Measurements from ENCODE around the gene NTRK3. TPM values are rescaled to one million over a fixed set of nuclear protein-coding genes. Genes with fewer than 3 reads are reported as not detected.

NTRK3 gene
- total and polyA plus RNA-seq, 10 donors, result 0.33 to 6.6 (median 2.1) TPM

DNA sequence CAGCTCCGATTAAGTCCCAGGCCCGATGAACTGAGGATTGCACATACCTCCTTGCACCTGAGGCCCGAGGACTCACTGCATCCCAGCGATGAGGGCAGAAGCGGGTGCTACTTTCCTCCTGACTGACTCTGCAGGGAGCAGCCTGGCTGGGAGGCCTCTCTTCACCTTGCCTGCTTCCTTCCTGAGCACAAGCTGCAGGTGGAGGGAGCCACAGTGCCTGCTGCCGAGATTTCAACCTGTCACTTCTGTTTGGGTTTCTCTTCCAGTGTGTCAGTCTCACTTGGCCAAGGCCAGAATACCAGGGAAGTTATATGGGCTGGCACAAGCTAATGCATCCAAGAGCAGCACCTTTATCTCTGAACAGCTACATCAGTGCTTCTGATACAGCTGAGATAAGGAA lies 185.4 kb downstream of the NTRK3 start:
- no peaks in the 10 kb centered on the region for H3K9me3 ChIP-seq
- TF ChIP-seq POLR2AphosphoS5 (IDR thresholded peaks at IDR 0.05) (no peak), POLR2A (IDR thresholded peaks at IDR 0.05) (no peak)
- TF ChIP-seq, protein P1, sequence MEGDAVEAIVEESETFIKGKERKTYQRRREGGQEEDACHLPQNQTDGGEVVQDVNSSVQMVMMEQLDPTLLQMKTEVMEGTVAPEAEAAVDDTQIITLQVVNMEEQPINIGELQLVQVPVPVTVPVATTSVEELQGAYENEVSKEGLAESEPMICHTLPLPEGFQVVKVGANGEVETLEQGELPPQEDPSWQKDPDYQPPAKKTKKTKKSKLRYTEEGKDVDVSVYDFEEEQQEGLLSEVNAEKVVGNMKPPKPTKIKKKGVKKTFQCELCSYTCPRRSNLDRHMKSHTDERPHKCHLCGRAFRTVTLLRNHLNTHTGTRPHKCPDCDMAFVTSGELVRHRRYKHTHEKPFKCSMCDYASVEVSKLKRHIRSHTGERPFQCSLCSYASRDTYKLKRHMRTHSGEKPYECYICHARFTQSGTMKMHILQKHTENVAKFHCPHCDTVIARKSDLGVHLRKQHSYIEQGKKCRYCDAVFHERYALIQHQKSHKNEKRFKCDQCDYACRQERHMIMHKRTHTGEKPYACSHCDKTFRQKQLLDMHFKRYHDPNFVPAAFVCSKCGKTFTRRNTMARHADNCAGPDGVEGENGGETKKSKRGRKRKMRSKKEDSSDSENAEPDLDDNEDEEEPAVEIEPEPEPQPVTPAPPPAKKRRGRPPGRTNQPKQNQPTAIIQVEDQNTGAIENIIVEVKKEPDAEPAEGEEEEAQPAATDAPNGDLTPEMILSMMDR (IDR thresholded peaks at IDR 0.05 in 8 of 11, conservative IDR thresholded peaks at IDR 0.05 in 3 of 11), result no peak
- DNase-seq, result no peak
- intact Hi-C loops (cut with DNase I; ENCODE audit: low total_unique reads), result no loop called here
- no peak overlapping the region for H3K4me3 ChIP-seq
- no peaks in the 10 kb centered on the region for H3K36me3 ChIP-seq
- 68 to 76% (median 73%) methylated on average over 5 to 6 of the region's 6 CpGs for WGBS, 5 donors
- no peak overlapping the region for H3K27ac ChIP-seq
- H3K27me3 ChIP-seq (replicated peaks in 1 of 7), result peaks cover 0 to 7% (median 0%) of the 10 kb centered on the region in 7 donors
- H3K4me1 ChIP-seq, result no peaks in the 10 kb centered on the region

DNA sequence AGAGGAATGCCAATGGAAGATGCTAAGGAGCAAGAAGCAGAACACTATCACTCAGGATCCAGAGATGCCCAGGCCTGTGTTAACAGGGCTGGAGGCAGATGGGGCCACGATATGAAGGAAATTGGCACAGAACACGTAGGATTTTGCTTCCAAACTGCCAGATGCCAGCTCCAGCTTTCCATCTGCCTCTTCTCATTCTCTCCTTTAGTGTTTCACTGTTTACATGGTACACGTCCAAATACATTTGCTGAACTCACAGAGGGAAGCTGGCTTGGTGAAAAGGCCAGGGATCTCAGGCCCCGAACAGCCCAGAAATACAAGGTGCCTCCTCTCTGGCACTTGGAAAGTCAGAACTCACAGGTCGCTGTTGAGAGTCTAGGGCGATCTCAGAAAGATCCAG lies 187.0 kb downstream of the NTRK3 start:
- WGBS, 5 donors, result 72 to 78% (median 74%) methylated on average over 6 of the region's 6 CpGs
- no peak for TF ChIP-seq POLR2A (IDR thresholded peaks at IDR 0.05)
- no peak for TF ChIP-seq POLR2AphosphoS5 (IDR thresholded peaks at IDR 0.05)
- TF ChIP-seq, protein P1 (IDR thresholded peaks at IDR 0.05 in 8 of 11, conservative IDR thresholded peaks at IDR 0.05 in 3 of 11), result no peak
- Histone ChIP-seq H3K4me1 (no peaks in the 10 kb centered on the region), H3K27ac (no peak overlapping the region), H3K4me3 (no peak overlapping the region), H3K36me3 (no peaks in the 10 kb centered on the region), H3K9me3 (no peaks in the 10 kb centered on the region), H3K27me3 (replicated peaks in 1 of 7) (peaks cover 0 to 7% (median 0%) of the 10 kb centered on the region in 7 donors)
- no peak for DNase-seq
- intact Hi-C loops (cut with DNase I; ENCODE audit: low total_unique reads), result no loop called here

DNA sequence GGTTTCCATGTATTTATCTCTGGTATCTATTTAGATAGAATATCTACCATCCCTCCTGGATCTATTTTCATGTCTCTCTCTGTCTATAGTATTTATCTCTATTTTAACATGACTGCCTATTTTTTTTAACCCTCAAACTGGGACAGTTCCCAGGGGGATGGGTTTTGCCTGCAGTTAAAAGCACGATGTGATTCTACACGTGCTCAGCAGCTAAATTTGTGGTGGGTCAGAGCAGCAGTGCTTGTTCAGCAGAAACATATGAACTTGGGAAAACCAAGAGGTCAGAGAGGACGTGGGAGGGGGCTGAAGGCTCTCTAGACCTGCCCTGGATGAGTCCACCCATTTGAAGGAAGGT lies 189.2 kb downstream of the NTRK3 start:
- H3K27ac ChIP-seq, result no peak overlapping the region
- no peak for DNase-seq
- no peaks in the 10 kb centered on the region for H3K9me3 ChIP-seq
- no peaks in the 10 kb centered on the region for H3K27me3 ChIP-seq (replicated peaks in 1 of 7)
- 52 to 63% (median 56%) methylated on average over 3 of the region's 3 CpGs for WGBS, 5 donors
- intact Hi-C loops (cut with DNase I; ENCODE audit: low total_unique reads), result no loop called here
- no peaks in the 10 kb centered on the region for H3K4me1 ChIP-seq
- no peak overlapping the region for H3K4me3 ChIP-seq
- H3K36me3 ChIP-seq, result no peaks in the 10 kb centered on the region
- TF ChIP-seq POLR2A (IDR thresholded peaks at IDR 0.05), result no peak
- no peak for TF ChIP-seq POLR2AphosphoS5 (IDR thresholded peaks at IDR 0.05)
- TF ChIP-seq, protein P1 (IDR thresholded peaks at IDR 0.05 in 8 of 11, conservative IDR thresholded peaks at IDR 0.05 in 3 of 11), result no peak

DNA sequence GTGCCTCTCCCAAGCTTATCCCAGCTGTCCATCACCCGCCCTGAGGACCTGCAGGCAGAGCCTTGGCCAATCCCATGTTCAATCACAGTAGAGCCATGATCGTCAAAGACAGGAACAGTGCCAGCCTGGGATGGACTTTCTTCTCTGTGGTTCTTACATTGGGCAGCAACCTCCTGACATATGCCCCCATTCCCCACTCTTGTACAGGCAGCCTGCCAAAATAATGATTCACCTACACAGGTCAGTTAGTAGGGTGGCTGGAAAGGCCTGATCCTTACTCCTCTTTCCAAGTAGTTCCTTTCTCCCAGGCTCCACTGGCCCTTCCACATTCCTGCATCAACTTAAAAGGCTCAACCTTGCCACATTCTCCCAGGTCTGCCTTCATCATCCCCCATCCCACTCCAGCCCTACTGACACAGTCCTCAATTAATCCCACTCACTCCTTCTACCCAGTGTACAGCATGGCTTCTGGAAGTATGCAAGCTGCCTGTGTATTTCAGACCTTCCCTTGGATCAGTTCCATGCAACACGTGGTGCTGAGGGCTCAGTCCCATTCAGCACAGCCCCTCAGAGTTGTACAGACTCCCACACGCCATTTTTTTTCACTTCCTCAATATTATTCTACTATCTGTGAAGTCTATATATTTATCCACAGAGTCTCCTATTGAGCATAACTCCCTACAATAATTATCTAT lies 189.8 kb downstream of the NTRK3 start:
- TF ChIP-seq, protein P1 (IDR thresholded peaks at IDR 0.05 in 8 of 11, conservative IDR thresholded peaks at IDR 0.05 in 3 of 11), result no peak
- no peak for TF ChIP-seq POLR2AphosphoS5 (IDR thresholded peaks at IDR 0.05)
- Histone ChIP-seq H3K27ac (no peak overlapping the region), H3K9me3 (no peaks in the 10 kb centered on the region), H3K4me1 (no peaks in the 10 kb centered on the region), H3K4me3 (no peak overlapping the region), H3K36me3 (no peaks in the 10 kb centered on the region), H3K27me3 (replicated peaks in 1 of 7) (no peaks in the 10 kb centered on the region)
- WGBS, 5 donors, result 58 to 82% (median 66%) methylated on average over 4 of the region's 4 CpGs
- no peak for DNase-seq
- intact Hi-C loops (cut with DNase I; ENCODE audit: low total_unique reads), result no loop called here
